GM12878 (cell line): ENCODE data around the gene SLC10A2. TPM values are rescaled to one million over a fixed set of nuclear protein-coding genes. Genes with fewer than 3 reads are reported as not detected.

Source experiments
- CBFB ChIP-seq: IDR thresholded peaks from 2 replicates; pipeline ENCODE4 v1.6.1; 2016; ENCODE audit warnings: antibody characterized with exemption, low read depth
- CHD1 ChIP-seq: IDR thresholded peaks from 2 replicates; pipeline ENCODE4 v1.6.1; 2012; ENCODE audit warnings: low read depth, low read length, improper control_type of control experiment
- CHD4 ChIP-seq: fragments of 200-600 bp; sonication (generic); IDR thresholded peaks from 2 replicates; pipeline ENCODE4 v1.6.1; 2016; ENCODE audit warnings: mild to moderate bottlenecking
- FOS ChIP-seq: IDR thresholded peaks from 3 replicates; pipeline ENCODE4 v1.6.1; 2011; ENCODE audit warnings: borderline replicate concordance; ENCODE audit not compliant: insufficient read length; ENCODE audit errors: extremely low read depth
- FOXM1 ChIP-seq: IDR thresholded peaks from 2 replicates; pipeline ENCODE4 v1.6.1; 2012; ENCODE audit warnings: low read depth, mild to moderate bottlenecking, inconsistent platforms, low read length, moderate library complexity
- GABPA ChIP-seq: IDR thresholded peaks from 2 replicates; pipeline ENCODE4 v1.6.1; 2014; ENCODE audit warnings: antibody characterized with exemption, low read depth, mild to moderate bottlenecking, inconsistent platforms
- IKZF1 ChIP-seq: fragments of 450-650 bp; conservative IDR thresholded peaks from 2 replicates; pipeline ENCODE4 v1.6.1; 2017; ENCODE audit warnings: antibody characterized with exemption, mild to moderate bottlenecking
- MEF2B ChIP-seq: fragments of 450-650 bp; IDR thresholded peaks from 2 replicates; pipeline ENCODE4 v1.6.1; 2018; ENCODE audit warnings: mild to moderate bottlenecking, moderate library complexity; ENCODE audit not compliant: partially characterized antibody, poor library complexity, severe bottlenecking
- MTA2 ChIP-seq: fragments of 450-650 bp; IDR thresholded peaks from 2 replicates; pipeline ENCODE4 v1.6.1; 2016; ENCODE audit warnings: low read depth, mild to moderate bottlenecking, moderate library complexity
- MTA3 ChIP-seq: IDR thresholded peaks from 2 replicates; pipeline ENCODE4 v1.6.1; 2012; ENCODE audit warnings: low read length, inconsistent platforms, borderline replicate concordance
- MYC ChIP-seq: IDR thresholded peaks from 2 replicates; pipeline ENCODE4 v1.6.1; 2011; ENCODE audit warnings: mild to moderate bottlenecking, low read length, moderate library complexity, inconsistent platforms; ENCODE audit not compliant: insufficient read depth, insufficient replicate concordance, insufficient read length, severe bottlenecking
- NFIC ChIP-seq: IDR thresholded peaks from 2 replicates; pipeline ENCODE4 v1.6.1; 2012; ENCODE audit warnings: low read depth, mild to moderate bottlenecking, inconsistent platforms, low read length, moderate library complexity
- PAX5 ChIP-seq: IDR thresholded peaks from 2 replicates; pipeline ENCODE4 v1.6.1; 2011; ENCODE audit warnings: low read depth, low read length, borderline replicate concordance
- POU2F2 ChIP-seq: IDR thresholded peaks from 3 replicates; pipeline ENCODE4 v1.6.1; 2011; ENCODE audit warnings: low read depth, mild to moderate bottlenecking, low read length, borderline replicate concordance
- RCOR1 ChIP-seq: conservative IDR thresholded peaks from 2 replicates; pipeline ENCODE4 v1.6.1; 2012; ENCODE audit warnings: low read depth, low read length, improper control_type of control experiment
- SP1 ChIP-seq: IDR thresholded peaks from one replicate; pipeline ENCODE4 v1.6.1; 2011; ENCODE audit warnings: low read depth, low read length
- STAT3 ChIP-seq: IDR thresholded peaks from 2 replicates; pipeline ENCODE4 v1.6.1; 2011; ENCODE audit warnings: low read depth, low read length, improper control_type of control experiment
- SUPT20H ChIP-seq: IDR thresholded peaks from 2 replicates; pipeline ENCODE4 v1.6.1; 2011; ENCODE audit warnings: low read depth, mild to moderate bottlenecking, low read length, moderate library complexity, borderline replicate concordance; ENCODE audit not compliant: control insufficient read depth
- TCF7 ChIP-seq: IDR thresholded peaks from 2 replicates; pipeline ENCODE4 v1.6.1; 2014; ENCODE audit warnings: antibody characterized with exemption, borderline replicate concordance
- YBX1 ChIP-seq: fragments of 450-650 bp; IDR thresholded peaks from 2 replicates; pipeline ENCODE4 v1.6.1; 2016; ENCODE audit warnings: antibody characterized with exemption
- ZBED1 ChIP-seq: IDR thresholded peaks from 2 replicates; pipeline ENCODE4 v1.6.1; 2016; ENCODE audit warnings: borderline replicate concordance
- ZNF24 ChIP-seq: fragments of 450-650 bp; IDR thresholded peaks from 2 replicates; pipeline ENCODE4 v1.6.1; 2017; ENCODE audit warnings: antibody characterized with exemption, mild to moderate bottlenecking
- ZNF384 ChIP-seq: IDR thresholded peaks from 2 replicates; pipeline ENCODE4 v1.6.1; 2012; ENCODE audit warnings: low read depth, mild to moderate bottlenecking, low read length, improper control_type of control experiment, borderline replicate concordance
- ZNF622 ChIP-seq: fragments of 450-650 bp; IDR thresholded peaks from 2 replicates; pipeline ENCODE4 v1.6.1; 2017; ENCODE audit warnings: mild to moderate bottlenecking, inconsistent platforms
- ZSCAN29 ChIP-seq: fragments of 450-650 bp; IDR thresholded peaks from 2 replicates; pipeline ENCODE4 v1.6.1; 2017; ENCODE audit warnings: mild to moderate bottlenecking, moderate library complexity
- polyA plus RNA-seq, 11 experiments: library from polyadenylated mRNA; depleted of rRNA in 4 of 11; unstranded in 6 of 11; stranded (reverse) in 5 of 11; fragments of >200 nt; fragmentation: Nextera tagmentation in 4 of 11; fragmentation: Illumina TruSeq in 1 of 11; extraction: Ambion mirVana in 4 of 11; extraction: Trizol in 1 of 11; gene quantifications; 1 replicate in 1 of 11; 2 replicates in 10 of 11; pipeline versions ENCODE4 v1.2.1 to v1.2.3, GENCODE V29; 2011 to 2016; ENCODE audit warnings: inconsistent platforms in 2 of 11, missing spikeins in 2 of 11, low read depth in 1 of 11
- total RNA-seq, 4 experiments: library from RNA; depleted of rRNA in 3 of 4; stranded (reverse); fragments of >200 nt in 3 of 4; fragmentation: Illumina TruSeq in 1 of 4; extraction: Trizol in 1 of 4; gene quantifications; 2 replicates each; pipeline versions ENCODE4 v1.2.1 to v1.2.3, GENCODE V29; 2013 to 2021
- TF ChIP-seq, protein P1 (sequence below): fragments of 450-650 bp; IDR thresholded peaks from 2 replicates; pipeline ENCODE4 v1.6.1; 2016; ENCODE audit warnings: mild to moderate bottlenecking
- TF ChIP-seq, protein P2 (sequence below): IDR thresholded peaks from 2 replicates; pipeline ENCODE4 v1.6.1; 2012; ENCODE audit warnings: low read depth, low read length, improper control_type of control experiment
- TF ChIP-seq, protein P3 (sequence below): fragments of 450-650 bp; IDR thresholded peaks from 2 replicates; pipeline ENCODE4 v1.6.1; 2017; ENCODE audit warnings: borderline replicate concordance
- TF ChIP-seq, protein P4 (sequence below): IDR thresholded peaks from 2 replicates; pipeline ENCODE4 v1.6.1; 2011; ENCODE audit warnings: mild to moderate bottlenecking, low read depth, low read length, moderate library complexity; ENCODE audit not compliant: insufficient replicate concordance

Gene SLC10A2
- total and polyA plus RNA-seq, 10 of the 15 experiments (the other 5 are each of a cell fraction or from before 2014, with no cell fraction given), result 0.01 to 0.04 (median 0.02) TPM; not detected in 7

DNA sequence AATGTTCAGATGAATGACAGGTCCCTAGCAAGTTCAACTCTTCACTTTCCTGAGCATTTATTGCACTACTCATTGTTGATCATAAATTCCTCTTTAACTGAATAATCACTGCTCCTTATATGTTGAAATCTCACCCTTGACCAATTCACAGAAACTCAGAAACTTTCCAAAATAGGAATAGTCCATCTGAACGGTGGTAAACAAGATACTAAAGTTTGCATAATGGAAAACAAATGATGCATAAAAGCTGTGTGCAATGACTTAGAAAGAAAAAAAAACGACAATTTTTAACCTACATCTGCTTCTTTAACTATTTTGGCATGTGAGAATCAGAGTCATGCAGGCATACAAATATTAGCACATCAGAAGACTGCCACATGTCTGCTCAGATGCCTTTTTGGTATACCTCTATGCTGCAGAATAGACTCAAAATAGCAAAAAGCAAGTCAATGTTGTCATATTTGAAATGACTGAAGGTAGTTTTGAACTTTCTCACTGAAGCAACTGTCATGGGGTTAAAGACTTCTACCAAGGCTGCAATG is 34.8 kb downstream of the SLC10A2 start (continued):
- TF ChIP-seq, protein P1, sequence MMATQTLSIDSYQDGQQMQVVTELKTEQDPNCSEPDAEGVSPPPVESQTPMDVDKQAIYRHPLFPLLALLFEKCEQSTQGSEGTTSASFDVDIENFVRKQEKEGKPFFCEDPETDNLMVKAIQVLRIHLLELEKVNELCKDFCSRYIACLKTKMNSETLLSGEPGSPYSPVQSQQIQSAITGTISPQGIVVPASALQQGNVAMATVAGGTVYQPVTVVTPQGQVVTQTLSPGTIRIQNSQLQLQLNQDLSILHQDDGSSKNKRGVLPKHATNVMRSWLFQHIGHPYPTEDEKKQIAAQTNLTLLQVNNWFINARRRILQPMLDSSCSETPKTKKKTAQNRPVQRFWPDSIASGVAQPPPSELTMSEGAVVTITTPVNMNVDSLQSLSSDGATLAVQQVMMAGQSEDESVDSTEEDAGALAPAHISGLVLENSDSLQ, result peak; percentile 62; the same call in 1 of the 2 replicates
- peak; percentile 99 for TF ChIP-seq FOXM1
- TF ChIP-seq NFIC, result peak; percentile 98
- peak; percentile 77 for TF ChIP-seq ZNF24
- TF ChIP-seq TCF7, result peak; percentile 84
- no peak for TF ChIP-seq MYC
- TF ChIP-seq YBX1, result no peak
- TF ChIP-seq POU2F2, result peak; percentile 61; the same call in 1 of the 3 replicates
- peak; percentile 96 for TF ChIP-seq ZBED1
- peak; percentile 96 for TF ChIP-seq MEF2B
- no peak for TF ChIP-seq ZNF622
- TF ChIP-seq FOS, result no peak
- TF ChIP-seq STAT3, result no peak
- TF ChIP-seq ZSCAN29, result no peak
- no peak for TF ChIP-seq CHD1
- TF ChIP-seq, protein P2, sequence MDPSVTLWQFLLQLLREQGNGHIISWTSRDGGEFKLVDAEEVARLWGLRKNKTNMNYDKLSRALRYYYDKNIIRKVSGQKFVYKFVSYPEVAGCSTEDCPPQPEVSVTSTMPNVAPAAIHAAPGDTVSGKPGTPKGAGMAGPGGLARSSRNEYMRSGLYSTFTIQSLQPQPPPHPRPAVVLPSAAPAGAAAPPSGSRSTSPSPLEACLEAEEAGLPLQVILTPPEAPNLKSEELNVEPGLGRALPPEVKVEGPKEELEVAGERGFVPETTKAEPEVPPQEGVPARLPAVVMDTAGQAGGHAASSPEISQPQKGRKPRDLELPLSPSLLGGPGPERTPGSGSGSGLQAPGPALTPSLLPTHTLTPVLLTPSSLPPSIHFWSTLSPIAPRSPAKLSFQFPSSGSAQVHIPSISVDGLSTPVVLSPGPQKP, result no peak
- TF ChIP-seq MTA3, result peak; percentile 51; the same call in 1 of the 2 replicates
- TF ChIP-seq ZNF384, result peak; percentile 88
- peak; percentile 44; the same call in 1 of the 2 replicates for TF ChIP-seq IKZF1
- TF ChIP-seq GABPA, result peak; percentile 59; the same call in 1 of the 2 replicates
- TF ChIP-seq, protein P3, sequence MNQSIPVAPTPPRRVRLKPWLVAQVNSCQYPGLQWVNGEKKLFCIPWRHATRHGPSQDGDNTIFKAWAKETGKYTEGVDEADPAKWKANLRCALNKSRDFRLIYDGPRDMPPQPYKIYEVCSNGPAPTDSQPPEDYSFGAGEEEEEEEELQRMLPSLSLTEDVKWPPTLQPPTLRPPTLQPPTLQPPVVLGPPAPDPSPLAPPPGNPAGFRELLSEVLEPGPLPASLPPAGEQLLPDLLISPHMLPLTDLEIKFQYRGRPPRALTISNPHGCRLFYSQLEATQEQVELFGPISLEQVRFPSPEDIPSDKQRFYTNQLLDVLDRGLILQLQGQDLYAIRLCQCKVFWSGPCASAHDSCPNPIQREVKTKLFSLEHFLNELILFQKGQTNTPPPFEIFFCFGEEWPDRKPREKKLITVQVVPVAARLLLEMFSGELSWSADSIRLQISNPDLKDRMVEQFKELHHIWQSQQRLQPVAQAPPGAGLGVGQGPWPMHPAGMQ, result no peak
- TF ChIP-seq CBFB, result 0 out of 2 replicates have a peak, but pooled peaks have one; percentile 49
- peak; percentile 86 for TF ChIP-seq MTA2
- TF ChIP-seq SP1, result no peak
- TF ChIP-seq SUPT20H, result no peak
- TF ChIP-seq, protein P4, sequence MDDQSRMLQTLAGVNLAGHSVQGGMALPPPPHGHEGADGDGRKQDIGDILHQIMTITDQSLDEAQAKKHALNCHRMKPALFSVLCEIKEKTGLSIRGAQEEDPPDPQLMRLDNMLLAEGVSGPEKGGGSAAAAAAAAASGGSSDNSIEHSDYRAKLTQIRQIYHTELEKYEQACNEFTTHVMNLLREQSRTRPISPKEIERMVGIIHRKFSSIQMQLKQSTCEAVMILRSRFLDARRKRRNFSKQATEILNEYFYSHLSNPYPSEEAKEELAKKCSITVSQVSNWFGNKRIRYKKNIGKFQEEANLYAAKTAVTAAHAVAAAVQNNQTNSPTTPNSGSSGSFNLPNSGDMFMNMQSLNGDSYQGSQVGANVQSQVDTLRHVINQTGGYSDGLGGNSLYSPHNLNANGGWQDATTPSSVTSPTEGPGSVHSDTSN, result no peak
- TF ChIP-seq PAX5, result peak; percentile 53; the same call in 1 of the 2 replicates
- TF ChIP-seq RCOR1, result no peak
- TF ChIP-seq CHD4, result no peak
